NCI-H2196 treated with DMSO at 0.1 percent for 48 hours (cell line): Measurements from ENCODE around the gene UBE2M.
"Not testable (repeated sequence)": the region's sequence is repeated elsewhere in the genome, so short reads cannot be mapped to it uniquely, and the experiment has no call there.

ENCODE experiments used
- DNase-seq: peaks from one replicate; lab custom pipeline; 2025; ENCODE audit not compliant: unreplicated experiment; lab: John Stamatoyannopoulos, UW

Gene UBE2M

GRCh38 chr19:58542641-58543372 lies 15.6 kb downstream of the UBE2M start:
- DNase-seq: not testable (repeated sequence)

GRCh38 chr19:58539169-58539559 lies 19.2 kb downstream of the UBE2M start:
- not testable (repeated sequence) for DNase-seq

- no peak for DNase-seq
Observed at GRCh38 chr19:58538257-58539168, 19.9 kb downstream of the UBE2M start.

- DNase-seq: no peak
Observed at GRCh38 chr19:58536852-58537798, 21.3 kb downstream of the UBE2M start.

GRCh38 chr19:58535857-58536256 lies 22.6 kb downstream of the UBE2M start:
- no peak for DNase-seq

GRCh38 chr19:58531034-58531840 lies 27.2 kb downstream of the UBE2M start:
- no peak for DNase-seq

- no peak for DNase-seq
Observed at GRCh38 chr19:58529405-58529804, 29.0 kb downstream of the UBE2M start.

- no peak for DNase-seq
Observed at GRCh38 chr19:58522709-58523108, 35.7 kb downstream of the UBE2M start.

- DNase-seq: no peak
Observed at GRCh38 chr19:58521651-58522050, 36.8 kb downstream of the UBE2M start.

GRCh38 chr19:58520257-58520599 lies 38.2 kb downstream of the UBE2M start:
- DNase-seq: no peak

GRCh38 chr19:58519355-58520256 lies 38.8 kb downstream of the UBE2M start, which contains the start of gene ZBTB45:
Gene ZBTB45 (minus strand): TSS chr19:58519810. CDS start chr19:58517673, 2,137 bp downstream.
- peak; percentile 92 for DNase-seq

- peak; percentile 68 for DNase-seq
Observed at GRCh38 chr19:58519087-58519354, 39.4 kb downstream of the UBE2M start.

- DNase-seq: no peak
Observed at GRCh38 chr19:58518256-58519086, 39.9 kb downstream of the UBE2M start.

- no peak for DNase-seq
Observed at GRCh38 chr19:58516964-58517833, 41.2 kb downstream of the UBE2M start.

- DNase-seq: no peak
Observed at GRCh38 chr19:58516246-58516836, 42.1 kb downstream of the UBE2M start.

- DNase-seq: no peak
Observed at GRCh38 chr19:58515259-58515658, 43.2 kb downstream of the UBE2M start.

- no peak for DNase-seq
Observed at GRCh38 chr19:58514564-58515022, 43.8 kb downstream of the UBE2M start.
